SK-N-SH (cell line): ENCODE data around the gene NDUFB4. TPM values are rescaled to one million over a fixed set of nuclear protein-coding genes. Genes with fewer than 3 reads are reported as not detected.

ENCODE experiments used
- CTCF ChIA-PET: fragments of 300-600, 350-600 bp; formaldehyde crosslinking; extraction: SDS; loops from one replicate; lab custom pipeline; 2021; lab: Yijun Ruan, JAX
- POLR2A ChIA-PET: fragments of 350-600 bp; sonication (Branson Sonifier 250); formaldehyde crosslinking; extraction: SDS; loops from one replicate; lab custom pipeline; 2020; ENCODE audit warnings: antibody characterized with exemption, inconsistent platforms; lab: Yijun Ruan, JAX
- DNase-seq: peaks from one replicate; pipeline ENCODE4 v3.0.0; 2012
- H2AFZ ChIP-seq: fragments of 200-600 bp; sonication (generic); 2 replicates; pipeline ENCODE4 v1.8.1; 2016; ENCODE audit warnings: antibody characterized with exemption, mild to moderate bottlenecking, low read depth
- H3F3A ChIP-seq: fragments of 200-600 bp; sonication (generic); replicated peaks from 2 replicates; pipeline ENCODE3; 2016; ENCODE audit warnings: antibody characterized with exemption, mild to moderate bottlenecking; ENCODE audit not compliant: insufficient read depth
- H3K27ac ChIP-seq, 2 experiments: fragments of 200-500 bp in 1 of 2; fragments of 200-600 bp in 1 of 2; sonication (Bioruptor generic) in 1 of 2; sonication (generic), shearing (Covaris generic) in 1 of 2; 2 replicates each; pipeline versions ENCODE4 v1.5.1 to v1.6.1; 2014 to 2016; ENCODE audit warnings: low read depth in 2 of 2, inconsistent platforms in 1 of 2, low read length in 1 of 2, mild to moderate bottlenecking in 1 of 2, mixed read lengths in 1 of 2
- H3K27me3 ChIP-seq: fragments of 200-600 bp; sonication (generic), shearing (Covaris generic); 2 replicates; pipeline ENCODE4 v1.6.1; 2016; ENCODE audit warnings: mixed run types; ENCODE audit not compliant: insufficient read depth
- H3K36me3 ChIP-seq, 2 experiments: fragments of 200-500 bp in 1 of 2; fragments of 200-600 bp in 1 of 2; sonication (Bioruptor generic) in 1 of 2; sonication (generic) in 1 of 2; replicated peaks in 1 of 2; 2 replicates each; pipeline versions ENCODE3 to v1.5.1; 2014 to 2016; ENCODE audit warnings: low read length in 1 of 2, mild to moderate bottlenecking in 1 of 2; ENCODE audit not compliant: insufficient read depth in 2 of 2, control insufficient read depth in 1 of 2
- H3K4me1 ChIP-seq, 2 experiments: fragments of 200-500 bp in 1 of 2; fragments of 200-600 bp in 1 of 2; sonication (Bioruptor generic) in 1 of 2; sonication (generic), shearing (Covaris generic) in 1 of 2; 2 replicates each; pipeline versions ENCODE4 v1.5.1 to v1.6.1; 2014 to 2016; ENCODE audit warnings: low read depth in 1 of 2, low read length in 1 of 2, mixed run types in 1 of 2; ENCODE audit not compliant: insufficient read depth in 2 of 2, control insufficient read depth in 1 of 2
- H3K4me2 ChIP-seq: fragments of 200-600 bp; sonication (generic), shearing (Covaris generic); 2 replicates; pipeline ENCODE4 v1.6.1; 2017; ENCODE audit warnings: mixed run types
- H3K4me3 ChIP-seq, 2 experiments: fragments of 200-500 bp in 1 of 2; fragments of 200-600 bp in 1 of 2; sonication (Bioruptor generic) in 1 of 2; sonication (generic), shearing (Covaris generic) in 1 of 2; 2 replicates each; pipeline versions ENCODE4 v1.5.1 to v1.8.1; 2014 to 2016; ENCODE audit warnings: low read depth in 2 of 2, inconsistent platforms in 1 of 2, low read length in 1 of 2, mild to moderate bottlenecking in 1 of 2, mixed read lengths in 1 of 2, moderate library complexity in 1 of 2
- H3K79me2 ChIP-seq: fragments of 200-600 bp; sonication (generic); 2 replicates; pipeline ENCODE4 v1.8.1; 2017; ENCODE audit warnings: mild to moderate bottlenecking; ENCODE audit not compliant: insufficient read depth
- H3K9ac ChIP-seq: fragments of 200-600 bp; sonication (generic); 2 replicates; pipeline ENCODE4 v1.6.1; 2017; ENCODE audit warnings: mixed run types
- H3K9me2 ChIP-seq: fragments of 200-600 bp; sonication (generic); 2 replicates; pipeline ENCODE4 v1.6.1; 2017; ENCODE audit warnings: mixed run types
- H3K9me3 ChIP-seq: fragments of 200-600 bp; sonication (generic); 2 replicates; pipeline ENCODE4 v1.6.1; 2017; ENCODE audit warnings: mixed run types, mild to moderate bottlenecking, moderate library complexity
- H4K20me1 ChIP-seq: fragments of 200-600 bp; sonication (generic); 2 replicates; pipeline ENCODE4 v1.6.1; 2017; ENCODE audit warnings: mild to moderate bottlenecking, mixed run types; ENCODE audit not compliant: insufficient read depth
- ELF1 ChIP-seq: IDR thresholded peaks from 2 replicates; pipeline ENCODE4 v1.4.0; 2012
- FOXJ3 ChIP-seq: sonication (generic); formaldehyde crosslinking; IDR thresholded peaks from 2 replicates; pipeline ENCODE4 v1.5.1; 2020; ENCODE audit warnings: mild to moderate bottlenecking, missing genetic modification reagents
- GATA2 ChIP-seq: sonication (generic); formaldehyde crosslinking; IDR thresholded peaks from 2 replicates; pipeline ENCODE4 v1.5.0; 2020; ENCODE audit warnings: mild to moderate bottlenecking, missing genetic modification reagents
- IRF3 ChIP-seq: fragments of 150-350 bp; IDR thresholded peaks from 2 replicates; pipeline ENCODE4 v1.6.1; 2016; ENCODE audit warnings: mild to moderate bottlenecking, low read depth, low read length
- NFIC ChIP-seq: IDR thresholded peaks from 2 replicates; pipeline ENCODE4 v1.4.0; 2012; ENCODE audit warnings: borderline replicate concordance
- RAD21 ChIP-seq: IDR thresholded peaks from 2 replicates; pipeline ENCODE4 v1.6.1; 2012; ENCODE audit warnings: mild to moderate bottlenecking, low read length
- TCF12 ChIP-seq: IDR thresholded peaks from 2 replicates; pipeline ENCODE4 v1.4.0; 2012
- USF1 ChIP-seq: IDR thresholded peaks from 2 replicates; pipeline ENCODE4 v1.4.0; 2012; ENCODE audit warnings: low read depth, borderline replicate concordance
- WGBS: methylation state at CpG from one replicate; pipeline ENCODE4 v1.1.6; 2017; ENCODE audit warnings: low lambda C conversion rate; 5-methylcytosine and 5-hydroxymethylcytosine counted together
- polyA plus RNA-seq, 3 experiments: library from polyadenylated mRNA; depleted of rRNA; stranded (reverse); fragments of >200 nt; gene quantifications; 2 replicates each; pipeline ENCODE4 v1.2.3, GENCODE V29; 2012
- TF ChIP-seq, protein P1 (sequence below): IDR thresholded peaks from 2 replicates; pipeline ENCODE4 v1.4.0; 2012; ENCODE audit warnings: low read depth

Gene NDUFB4
- polyA plus RNA-seq, 1 of the 3 experiments (the other 2 are of a cell fraction), result 332 TPM

DNA sequence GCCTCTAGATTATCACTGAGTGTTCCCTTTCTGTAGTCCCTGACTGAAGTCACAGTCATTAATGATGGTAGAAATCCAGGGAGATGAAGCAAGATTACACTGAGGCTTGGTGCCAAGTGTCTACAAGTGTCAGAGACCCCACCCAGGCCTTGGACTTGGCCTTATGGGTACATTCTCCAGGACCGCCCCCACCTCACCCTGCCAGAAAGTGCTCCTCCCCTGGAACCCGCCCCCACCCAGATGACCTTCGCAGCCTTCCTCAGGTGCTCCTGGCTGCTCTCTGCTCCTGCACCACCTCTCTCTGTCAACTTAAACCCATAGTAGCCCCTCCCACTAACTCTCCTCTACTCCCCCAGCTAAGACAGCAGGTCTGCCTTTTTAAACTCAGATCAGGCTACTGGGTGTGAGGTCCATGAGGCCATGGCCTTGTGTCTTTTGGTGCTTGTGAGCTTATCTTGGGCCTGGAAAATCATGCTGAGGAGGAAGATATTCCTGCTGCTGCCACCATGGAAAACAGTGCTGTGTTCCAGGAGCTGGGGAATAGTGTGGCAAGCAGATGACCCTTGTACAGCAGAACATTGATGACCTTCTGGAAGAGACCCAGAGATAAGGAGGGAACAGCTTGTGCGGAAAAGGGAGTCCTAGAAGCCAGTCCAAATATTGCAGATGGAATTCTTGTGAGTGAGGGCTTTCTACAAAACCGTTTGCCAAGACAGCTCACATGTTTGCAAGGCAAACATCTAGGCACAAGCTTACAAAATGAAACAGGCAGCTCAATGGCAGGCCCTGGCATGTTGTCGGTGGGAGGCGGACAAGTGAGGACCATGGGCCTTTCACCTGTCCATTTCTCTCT is 40.3 kb upstream of the NDUFB4 start:
- H3K4me2 ChIP-seq, result no peak overlapping the region
- CTCF ChIA-PET, result interaction anchor here (1.2 to 7.2 kb wide), 5 partner anchors 9 to 664 kb away, joined by 5 to 269 read pairs (median 55); no protein-coding TSS in a partner anchor
- WGBS, result 90% methylated on average over 7 of the region's 7 CpGs
- H3K9me3 ChIP-seq, result no peaks in the 10 kb centered on the region
- no peaks in the 10 kb centered on the region for H3K79me2 ChIP-seq
- no peaks in the 10 kb centered on the region for H3K36me3 ChIP-seq
- H2AFZ ChIP-seq, result no peak overlapping the region
- DNase-seq, result no peak
- no peaks in the 10 kb centered on the region for H4K20me1 ChIP-seq
- no peak overlapping the region for H3K4me3 ChIP-seq
- no peaks in the 10 kb centered on the region for H3K9me2 ChIP-seq
- TF ChIP-seq, protein P1, sequence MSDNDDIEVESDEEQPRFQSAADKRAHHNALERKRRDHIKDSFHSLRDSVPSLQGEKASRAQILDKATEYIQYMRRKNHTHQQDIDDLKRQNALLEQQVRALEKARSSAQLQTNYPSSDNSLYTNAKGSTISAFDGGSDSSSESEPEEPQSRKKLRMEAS, result no peak
- TF ChIP-seq GATA2 (CRISPR knock-in tag), result no peak
- no peak for TF ChIP-seq TCF12
- TF ChIP-seq, all 33 proteins: peak for 0
- H3K9ac ChIP-seq, result no peak overlapping the region
- no peaks in the 10 kb centered on the region for H3K27me3 ChIP-seq
- H3K4me1 ChIP-seq, result peaks cover 12 to 15% of the 10 kb centered on the region in 2 experiments
- H3K27ac ChIP-seq, result no peak overlapping the region
- POLR2A ChIA-PET, result interaction anchor here (0.7 kb wide), 1 partner anchor 12 kb away, joined by 3 read pairs; no protein-coding TSS in a partner anchor
- H3F3A ChIP-seq, result peaks cover 18% of the 10 kb centered on the region

DNA sequence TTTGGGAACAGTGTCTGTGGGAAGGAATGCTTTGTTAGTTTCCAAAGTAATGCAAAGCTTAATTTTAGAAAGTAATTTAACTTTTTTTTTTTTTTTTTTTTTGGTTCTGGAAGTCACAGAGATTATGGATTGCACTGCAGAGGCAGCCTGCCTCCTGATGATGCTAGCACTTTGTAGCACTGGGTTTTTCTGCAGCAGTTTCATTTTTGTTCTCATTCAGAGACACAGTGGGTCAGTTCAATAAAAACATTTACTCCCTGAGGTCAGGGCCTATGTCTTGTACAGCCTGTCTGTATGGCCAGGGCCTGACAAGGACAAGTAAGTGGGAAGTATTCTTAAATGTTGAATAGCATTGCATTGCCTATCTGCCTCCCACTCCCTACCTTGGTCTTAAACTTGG is 39.0 kb upstream of the NDUFB4 start:
- no peak for DNase-seq
- no peaks in the 10 kb centered on the region for H3K9me2 ChIP-seq
- no peaks in the 10 kb centered on the region for H3K79me2 ChIP-seq
- H3F3A ChIP-seq, result peaks cover 30% of the 10 kb centered on the region
- no peak overlapping the region for H3K9ac ChIP-seq
- H3K4me1 ChIP-seq, result peaks cover 19 to 20% of the 10 kb centered on the region in 2 experiments
- H3K27me3 ChIP-seq, result no peaks in the 10 kb centered on the region
- ChIA-PET POLR2A (interaction anchor here (0.7 kb wide), 1 partner anchor 139 kb away, joined by 3 read pairs; no protein-coding TSS in a partner anchor), CTCF (interaction anchor here (0.8 to 13.1 kb wide), 9 partner anchors 10 to 764 kb away, joined by 3 to 277 read pairs (median 38); no protein-coding TSS in a partner anchor)
- H3K27ac ChIP-seq, result no peak overlapping the region
- H3K4me3 ChIP-seq, result no peak overlapping the region
- no peak overlapping the region; the same call in 1 of the 2 replicates for H3K4me2 ChIP-seq
- TF ChIP-seq USF1 (no peak), NFIC (no peak), ELF1 (no peak), IRF3 (no peak), RAD21 (no peak), FOXJ3 (CRISPR knock-in tag) (no peak)
- no peaks in the 10 kb centered on the region for H4K20me1 ChIP-seq
- H3K36me3 ChIP-seq, result no peaks in the 10 kb centered on the region
- H3K9me3 ChIP-seq, result no peaks in the 10 kb centered on the region
- no peak overlapping the region for H2AFZ ChIP-seq
